H1 (cell line): ENCODE measurements around the gene JPH3. TPM values are rescaled to one million over a fixed set of nuclear protein-coding genes. Genes with fewer than 3 reads are reported as not detected.

Experiments
- ATF2 ChIP-seq: IDR thresholded peaks from 2 replicates; pipeline ENCODE4 v1.6.1; 2012; ENCODE audit warnings: low read length, inconsistent platforms
- EP300 ChIP-seq, 2 experiments: IDR thresholded peaks; 1 replicate in 1 of 2; 2 replicates in 1 of 2; pipeline ENCODE4 v1.6.1; 2011 to 2012; ENCODE audit warnings: low read depth in 2 of 2, low read length in 2 of 2, mild to moderate bottlenecking in 2 of 2, borderline replicate concordance in 1 of 2, inconsistent platforms in 1 of 2, moderate library complexity in 1 of 2
- polyA plus RNA-seq, 7 experiments: library from polyadenylated mRNA; depleted of rRNA in 3 of 7; stranded (reverse) in 5 of 7; unstranded in 2 of 7; fragments of >200 nt in 5 of 7; fragments of 200-250 nt in 2 of 7; gene quantifications; 1 replicate in 5 of 7; 2 replicates in 1 of 7; 4 replicates in 1 of 7; pipeline versions ENCODE4 v1.2.1 to v1.2.3, GENCODE V29; 2011 to 2013; ENCODE audit warnings: missing spikeins in 2 of 7, mixed read lengths in 2 of 7
- total RNA-seq: library from RNA; stranded (reverse); fragmentation: NEBNext Ultra II Directional; extraction: Animal tissue kit (Norgen Biotek cat#: 25700); gene quantifications from 2 replicates; pipeline ENCODE4 v1.2.1, GENCODE V29; 2021

The JPH3 gene
- total and polyA plus RNA-seq, 2 of the 8 experiments (the other 6 are each of a cell fraction or from before 2014, with no cell fraction given): 10.3 to 28.3 TPM

GRCh38 chr16:87579691-87580090 is 22.6 kb upstream of the JPH3 start (continued):
- TF ChIP-seq EP300 (IDR thresholded peaks at IDR 0.05; ENCODE audit: borderline replicate concordance in 1 of 2, low read depth in 2 of 2, low read length in 2 of 2) (no peak), ATF2 (no peak)
